Pancreas (tissue), 10 donors: Measurements from ENCODE around the gene STXBP5. TPM values are rescaled to one million over a fixed set of nuclear protein-coding genes. Genes with fewer than 3 reads are reported as not detected.

Source experiments
- ATAC-seq, 4 donors: fragments of 200-7000 bp; cut with Tn5 transposase; one replicate each; pipeline versions ENCODE4 v1.8.0 to v1.9.1; 2020; ENCODE audit warnings: mild to moderate bottlenecking in 4 of 4, moderate library complexity in 4 of 4
- DNase-seq, 6 donors: peaks; one replicate each; pipeline ENCODE4 v3.0.0-alpha.2; 2020
- FAIRE-seq: peaks from 2 replicates; lab custom pipeline; 2012; peaks lifted over from hg19 to GRCh38; lab: Jason Lieb, UNC
- H3K27ac ChIP-seq, 4 donors: fragments of 200-600 bp; sonication (generic); 1 replicate in 3 of 4; 2 replicates in 1 of 4; pipeline versions ENCODE4 v1.5.0 to v1.8.0; 2020
- H3K27me3 ChIP-seq, 4 donors: fragments of 200-600 bp; one replicate each; pipeline ENCODE4 v1.8.0; 2021
- H3K36me3 ChIP-seq, 3 donors: fragments of 200-600 bp; sonication (generic) in 1 of 3; one replicate each; pipeline versions ENCODE4 v1.5.0 to v1.8.0; 2020 to 2021
- H3K4me1 ChIP-seq, 3 donors: fragments of 200-600 bp; one replicate each; pipeline ENCODE4 v1.8.0; 2021
- H3K4me3 ChIP-seq, 4 donors: fragments of 200-600 bp; sonication (generic) in 2 of 4; one replicate each; pipeline versions ENCODE4 v1.5.0 to v1.8.0; 2020 to 2021
- H3K9me3 ChIP-seq, 4 donors: fragments of 200-600 bp; one replicate each; pipeline ENCODE4 v1.8.0; 2021
- CTCF ChIP-seq, 4 donors: fragments of 200-600 bp; sonication (generic) in 3 of 4; IDR thresholded peaks; one replicate each; pipeline versions ENCODE4 v1.5.0 to v1.8.0; 2021; ENCODE audit warnings: antibody characterized with exemption in 4 of 4
- WGBS, 2 donors: extraction: QIAGEN DNeasy Blood & Tissue Kit; methylation state at CpG; one replicate each; pipeline ENCODE4 v1.1.7; 2013; 5-methylcytosine and 5-hydroxymethylcytosine counted together
- intact Hi-C, 3 donors: fragments of 100-400 bp; cut with DNase I; formaldehyde crosslinking; loops; one replicate each; pipeline versions ENCODE4 v1.11.1 to v1.14.2; 2022
- polyA plus RNA-seq, 2 donors: library from polyadenylated mRNA; stranded (reverse); fragments of 200-250 nt; gene quantifications; one replicate each; pipeline ENCODE4 v1.2.3, GENCODE V29; 2013
- total RNA-seq, 6 donors: library from RNA; stranded (reverse); fragmentation: NEBNext Ultra II Directional in 4 of 6; extraction: Animal tissue kit (Norgen Biotek cat#: 25700) in 4 of 6; gene quantifications; one replicate each; pipeline versions ENCODE4 v1.2.1 to v1.2.4, GENCODE V29; 2021 to 2023
- donor health status: healthy with polysubstance abuse.
- donor health status: DM: no; HTN: no; CAD: no; lungs with moderate emphysema.
- donor health status: DM: no; HTN: no; CAD: no.
- donor health status: control.
- donor health status: control.
- donor health status: Bipolar disorder and iron deficiency.
- donor health status: DM: yes; HTN: yes; CAD: no.
- donor health status: DM: no; HTN: no; CAD: no.
- donor health status: DM: no; HTN: no; CAD: no.
- donor health status: DM: yes; HTN: yes; CAD: no.

Gene STXBP5
- total and polyA plus RNA-seq, 8 donors: 11.9 to 25.8 (median 23.1) TPM

GRCh38 chr6:147238164-147238563, 33.9 kb downstream of the STXBP5 start:
- WGBS, 2 donors: 94 to 96% methylated on average over 3 of the region's 3 CpGs
- Histone ChIP-seq H3K36me3 (peaks cover 0 to 6% (median 0%) of the 10 kb centered on the region in 3 donors), H3K27ac (no peak overlapping the region), H3K4me3 (no peak overlapping the region), H3K27me3 (no peaks in the 10 kb centered on the region), H3K9me3 (no peaks in the 10 kb centered on the region), H3K4me1 (peaks cover 0 to 5% (median 0%) of the 10 kb centered on the region in 3 donors)
- intact Hi-C loops: no loop called here
- ATAC-seq: no peak
- FAIRE-seq: no peak
- DNase-seq: no peak
- TF ChIP-seq CTCF (IDR thresholded peaks at IDR 0.05): no peak

GRCh38 chr6:147238906-147239305, 34.7 kb downstream of the STXBP5 start:
- no peak for TF ChIP-seq CTCF (IDR thresholded peaks at IDR 0.05)
- no peaks in the 10 kb centered on the region for H3K27me3 ChIP-seq
- H3K27ac ChIP-seq: no peak overlapping the region
- intact Hi-C loops: no loop called here
- DNase-seq (no peak), ATAC-seq (no peak), FAIRE-seq (no peak)
- peaks cover 0 to 6% (median 0%) of the 10 kb centered on the region in 3 donors for H3K36me3 ChIP-seq
- H3K4me1 ChIP-seq: peaks cover 0 to 5% (median 0%) of the 10 kb centered on the region in 3 donors
- no peaks in the 10 kb centered on the region for H3K9me3 ChIP-seq
- no peak overlapping the region for H3K4me3 ChIP-seq
- WGBS, 2 donors: 98 to 99% methylated on average over 5 of the region's 5 CpGs

GRCh38 chr6:147244832-147245231, 40.6 kb downstream of the STXBP5 start:
- DNase-seq (no peak), ATAC-seq (peak in 2 of 4 donors; percentile 63 to 66), FAIRE-seq (no peak)
- peaks cover 0 to 11% (median 0%) of the 10 kb centered on the region in 3 donors for H3K4me1 ChIP-seq
- 27 to 36% methylated on average over 4 of the region's 4 CpGs for WGBS, 2 donors
- H3K27ac ChIP-seq: no peak overlapping the region
- TF ChIP-seq CTCF (IDR thresholded peaks at IDR 0.05): no peak
- no peak overlapping the region for H3K4me3 ChIP-seq
- H3K9me3 ChIP-seq: no peaks in the 10 kb centered on the region
- no peaks in the 10 kb centered on the region for H3K27me3 ChIP-seq
- intact Hi-C loops: no loop called here
- H3K36me3 ChIP-seq: no peaks in the 10 kb centered on the region

- FAIRE-seq (no peak), DNase-seq (peak in 1 of 6 donors; percentile 30), ATAC-seq (no peak)
- H3K27ac ChIP-seq: no peak overlapping the region
- WGBS, 2 donors: 94 to 95% methylated on average over 2 of the region's 2 CpGs
- TF ChIP-seq CTCF (IDR thresholded peaks at IDR 0.05): no peak
- intact Hi-C loops: no loop called here
- peaks cover 0 to 11% (median 0%) of the 10 kb centered on the region in 3 donors for H3K4me1 ChIP-seq
- no peaks in the 10 kb centered on the region for H3K9me3 ChIP-seq
- H3K27me3 ChIP-seq: no peaks in the 10 kb centered on the region
- H3K4me3 ChIP-seq: no peak overlapping the region
- H3K36me3 ChIP-seq: no peaks in the 10 kb centered on the region
These were observed 41.5 kb downstream of the STXBP5 start for GRCh38 chr6:147245693-147246092.

GRCh38 chr6:147246853-147247635, 42.8 kb downstream of the STXBP5 start:
- H3K27me3 ChIP-seq: no peaks in the 10 kb centered on the region
- TF ChIP-seq CTCF (IDR thresholded peaks at IDR 0.05): no peak
- H3K9me3 ChIP-seq: no peaks in the 10 kb centered on the region
- DNase-seq (no peak), FAIRE-seq (no peak), ATAC-seq (no peak)
- H3K4me3 ChIP-seq: no peak overlapping the region
- no peak overlapping the region for H3K27ac ChIP-seq
- intact Hi-C loops: no loop called here
- H3K36me3 ChIP-seq: peaks cover 0 to 11% (median 0%) of the 10 kb centered on the region in 3 donors
- peaks cover 0 to 11% (median 0%) of the 10 kb centered on the region in 3 donors for H3K4me1 ChIP-seq
- WGBS, 2 donors: 97% methylated on average over 5 of the region's 5 CpGs
